Naive thymus-derived CD8-positive, alpha-beta T cell (primary cell): ENCODE measurements around the gene RPS15. TPM values are rescaled to one million over a fixed set of nuclear protein-coding genes. Genes with fewer than 3 reads are reported as not detected.
A peak's percentile ranks its signal among the peaks of the same experiment; 100 is the strongest.

ENCODE experiments used
- ATAC-seq, 2 donors: fragments of 150-1000 bp; cut with Tn5 transposase in 1 of 2; sonication (Bioruptor Pico), chemical (Tn5 transposase) in 1 of 2; 1 replicate in 1 of 2; 2 replicates in 1 of 2; pipeline ENCODE4 v1.10.0; 2021; ENCODE audit warnings: mild to moderate bottlenecking in 2 of 2, moderate library complexity in 2 of 2
- POLR2A ChIA-PET: fragments of 350-600 bp; sonication (Branson Sonifier 250); formaldehyde crosslinking; loops from one replicate; lab custom pipeline; 2021; ENCODE audit warnings: antibody characterized with exemption; lab: Charles Lee
- DNase-seq, 10 donors: peaks; one replicate each; pipeline versions ENCODE4 v3.0.0 to v3.0.0-alpha.2; 2020 to 2022
- H3K27ac Mint-ChIP-seq, 10 donors: one replicate each; pipeline ENCODE4 v1.8.0; 2020 to 2022; ENCODE audit warnings: mild to moderate bottlenecking in 10 of 10, mixed read lengths in 10 of 10, moderate library complexity in 4 of 10, inconsistent platforms in 1 of 10
- H3K27me3 Mint-ChIP-seq, 5 donors: one replicate each; pipeline ENCODE4 v1.8.0; 2021 to 2022; ENCODE audit warnings: mixed read lengths in 5 of 5
- H3K36me3 Mint-ChIP-seq, 3 donors: one replicate each; pipeline ENCODE4 v1.8.0; 2020 to 2022; ENCODE audit warnings: mixed read lengths in 3 of 3, mild to moderate bottlenecking in 2 of 3, inconsistent platforms in 1 of 3
- H3K4me1 Mint-ChIP-seq, 4 donors: one replicate each; pipeline ENCODE4 v1.8.0; 2021 to 2022; ENCODE audit warnings: mixed read lengths in 4 of 4
- H3K4me3 Mint-ChIP-seq, 10 donors: one replicate each; pipeline ENCODE4 v1.8.0; 2020 to 2022; ENCODE audit warnings: mild to moderate bottlenecking in 10 of 10, mixed read lengths in 10 of 10, moderate library complexity in 6 of 10, inconsistent platforms in 1 of 10
- H3K9me3 Mint-ChIP-seq, 9 donors: one replicate each; pipeline ENCODE4 v1.8.0; 2020 to 2022; ENCODE audit warnings: mixed read lengths in 9 of 9, mild to moderate bottlenecking in 3 of 9, inconsistent platforms in 1 of 9, moderate library complexity in 1 of 9
- polyA plus RNA-seq, 3 donors: library from polyadenylated mRNA; unstranded; fragments of 300-500 nt; fragmentation: Illumina TruSeq; gene quantifications; one replicate each; pipeline ENCODE4 v1.2.3, GENCODE V29; 2021
- total RNA-seq, 8 experiments: library from RNA in 2 of 8; stranded (reverse) in 2 of 8; gene quantifications; one replicate each; pipeline ENCODE4 v1.2.3 and lab custom pipeline; 2021 to 2026

RPS15 gene
- total and polyA plus RNA-seq, 5 experiments from 2014 or later, result 1,886 to 4,304 (median 3,438) TPM

DNA sequence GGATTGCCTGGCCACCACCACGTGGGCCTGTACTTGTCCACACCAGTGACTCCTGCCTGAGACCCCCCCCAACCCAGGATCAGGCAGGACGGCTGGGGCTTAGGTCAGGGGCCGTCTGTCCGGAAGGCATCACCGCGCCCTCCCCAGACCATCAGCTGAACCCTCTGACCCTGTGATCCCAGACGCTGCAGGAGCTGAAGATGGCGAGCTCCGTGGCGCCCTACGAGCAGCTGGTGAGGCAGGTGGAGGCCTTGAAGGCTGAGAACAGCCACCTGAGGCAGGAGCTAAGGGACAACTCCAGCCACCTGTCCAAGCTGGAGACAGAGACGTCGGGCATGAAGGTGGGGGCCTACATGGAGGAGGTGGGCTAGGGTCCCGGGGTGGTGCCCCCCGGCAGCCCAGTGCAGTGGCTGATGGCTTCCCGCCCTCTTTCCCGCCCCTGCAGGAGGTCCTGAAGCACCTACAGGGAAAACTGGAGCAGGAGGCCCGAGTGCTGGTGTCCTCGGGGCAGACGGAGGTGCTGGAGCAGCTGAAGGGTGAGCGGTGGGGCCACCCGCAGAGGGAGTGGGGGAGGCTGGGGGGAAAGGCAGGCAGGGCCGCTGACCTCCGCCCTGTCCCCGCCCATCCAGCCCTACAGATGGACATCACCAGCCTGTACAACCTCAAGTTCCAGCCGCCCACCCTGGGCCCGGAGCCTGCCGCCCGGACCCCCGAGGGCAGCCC lies 14.8 kb downstream of the RPS15 start:
- ATAC-seq (no peak), DNase-seq (no peak)
- POLR2A ChIA-PET, result interaction anchor here (0.6 to 1.5 kb wide), 6 partner anchors 9 to 81 kb away, joined by 3 to 5 read pairs (median 4); partner anchors contain the start of gene RPS15
- H3K27me3 Mint-ChIP-seq, result peaks cover 22 to 71% (median 39%) of the 10 kb centered on the region in 5 donors
- peaks cover 10 to 32% (median 27%) of the 10 kb centered on the region in 4 donors for H3K4me1 Mint-ChIP-seq
- H3K27ac Mint-ChIP-seq, result no peak overlapping the region
- peaks cover 0 to 3% (median 0%) of the 10 kb centered on the region in 9 donors for H3K9me3 Mint-ChIP-seq
- H3K36me3 Mint-ChIP-seq, result peaks cover 0 to 14% (median 0%) of the 10 kb centered on the region in 3 donors
- H3K4me3 Mint-ChIP-seq, result no peak overlapping the region

DNA sequence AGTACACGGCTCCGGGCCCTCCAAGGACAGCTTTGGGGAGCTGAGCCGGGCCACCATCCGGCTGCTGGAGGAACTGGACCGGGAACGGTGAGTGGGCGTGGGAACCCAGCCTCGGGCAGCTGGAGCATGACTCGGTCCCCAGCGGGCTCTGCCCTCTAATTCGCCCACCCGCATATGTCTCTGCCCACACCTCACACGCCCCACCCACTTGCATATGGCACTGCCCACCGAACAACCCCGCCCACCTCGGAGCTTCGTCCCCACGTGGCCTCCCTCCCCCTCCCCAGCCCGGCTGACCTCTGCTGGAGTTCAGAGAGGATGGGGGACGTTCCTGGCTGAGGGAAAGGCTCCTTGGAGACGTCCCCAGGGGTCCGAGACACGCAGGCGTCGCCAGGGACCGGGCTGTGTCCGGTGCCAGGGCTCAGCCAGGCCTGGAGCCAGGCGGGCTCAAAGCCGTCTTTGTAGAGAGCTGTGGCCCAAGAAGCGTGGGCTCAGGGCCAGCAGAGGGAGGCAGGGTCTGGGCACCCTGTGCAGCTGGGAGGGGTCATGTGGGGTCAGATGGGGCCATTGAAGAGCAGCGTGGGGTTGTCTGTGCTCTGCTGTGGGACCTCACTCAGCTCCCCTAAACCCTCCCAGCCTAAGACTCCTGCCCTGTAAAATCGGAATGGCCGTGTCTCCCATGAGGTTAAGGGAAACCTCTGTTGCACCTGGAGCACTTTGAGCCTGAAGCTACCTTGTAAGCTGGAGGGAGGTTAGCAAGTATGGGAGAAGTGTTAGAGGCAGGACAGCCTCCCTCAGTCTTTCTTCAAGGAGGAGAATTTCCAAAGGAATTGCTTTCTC lies 15.5 kb downstream of the RPS15 start:
- H3K36me3 Mint-ChIP-seq, result peaks cover 0 to 14% (median 0%) of the 10 kb centered on the region in 3 donors
- ATAC-seq (no peak), DNase-seq (no peak)
- POLR2A ChIA-PET, result interaction anchor here (0.6 to 1.7 kb wide), 8 partner anchors 9 to 708 kb away, joined by 3 to 10 read pairs (median 4); partner anchors contain the start of genes PCSK4, REEP6 and RPS15
- H3K4me1 Mint-ChIP-seq, result peaks cover 10 to 30% (median 25%) of the 10 kb centered on the region in 4 donors
- H3K9me3 Mint-ChIP-seq, result peaks cover 0 to 3% (median 0%) of the 10 kb centered on the region in 9 donors
- peaks cover 18 to 67% (median 35%) of the 10 kb centered on the region in 5 donors for H3K27me3 Mint-ChIP-seq
- peak overlapping the region in 3 of 10 donors; percentile 26 to 45 (median 30) for H3K4me3 Mint-ChIP-seq
- no peak overlapping the region for H3K27ac Mint-ChIP-seq

DNA sequence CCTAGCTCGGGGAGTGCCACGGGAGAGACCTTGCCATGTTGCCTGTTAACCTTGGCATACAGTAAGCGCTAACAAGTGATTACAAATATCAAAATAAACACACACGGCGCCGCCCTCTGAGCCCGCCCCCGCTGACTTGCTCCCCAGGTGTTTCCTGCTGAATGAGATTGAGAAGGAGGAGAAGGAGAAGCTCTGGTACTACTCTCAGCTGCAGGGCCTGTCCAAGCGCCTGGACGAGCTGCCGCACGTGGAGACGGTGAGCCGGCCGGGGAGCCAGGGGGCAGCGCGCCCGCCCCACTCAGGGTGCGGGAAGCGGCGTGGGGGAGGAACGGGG lies 16.8 kb downstream of the RPS15 start:
- ATAC-seq, result peak in 1 of 2 donors; percentile 11
- H3K9me3 Mint-ChIP-seq, result peaks cover 0 to 3% (median 0%) of the 10 kb centered on the region in 9 donors
- H3K4me3 Mint-ChIP-seq, result peak overlapping the region in 6 of 10 donors; percentile 31 to 63 (median 53)
- H3K4me1 Mint-ChIP-seq, result peaks cover 7 to 26% (median 22%) of the 10 kb centered on the region in 4 donors
- peaks cover 13 to 57% (median 29%) of the 10 kb centered on the region in 5 donors for H3K27me3 Mint-ChIP-seq
- no peak overlapping the region for H3K27ac Mint-ChIP-seq
- POLR2A ChIA-PET, result interaction anchor here (1.3 to 1.8 kb wide), 4 partner anchors 10 to 186 kb away, joined by 4 to 11 read pairs (median 8); partner anchors contain the start of genes CIRBP, PCSK4 and REEP6
- no peak for DNase-seq
- H3K36me3 Mint-ChIP-seq, result peaks cover 0 to 14% (median 0%) of the 10 kb centered on the region in 3 donors

DNA sequence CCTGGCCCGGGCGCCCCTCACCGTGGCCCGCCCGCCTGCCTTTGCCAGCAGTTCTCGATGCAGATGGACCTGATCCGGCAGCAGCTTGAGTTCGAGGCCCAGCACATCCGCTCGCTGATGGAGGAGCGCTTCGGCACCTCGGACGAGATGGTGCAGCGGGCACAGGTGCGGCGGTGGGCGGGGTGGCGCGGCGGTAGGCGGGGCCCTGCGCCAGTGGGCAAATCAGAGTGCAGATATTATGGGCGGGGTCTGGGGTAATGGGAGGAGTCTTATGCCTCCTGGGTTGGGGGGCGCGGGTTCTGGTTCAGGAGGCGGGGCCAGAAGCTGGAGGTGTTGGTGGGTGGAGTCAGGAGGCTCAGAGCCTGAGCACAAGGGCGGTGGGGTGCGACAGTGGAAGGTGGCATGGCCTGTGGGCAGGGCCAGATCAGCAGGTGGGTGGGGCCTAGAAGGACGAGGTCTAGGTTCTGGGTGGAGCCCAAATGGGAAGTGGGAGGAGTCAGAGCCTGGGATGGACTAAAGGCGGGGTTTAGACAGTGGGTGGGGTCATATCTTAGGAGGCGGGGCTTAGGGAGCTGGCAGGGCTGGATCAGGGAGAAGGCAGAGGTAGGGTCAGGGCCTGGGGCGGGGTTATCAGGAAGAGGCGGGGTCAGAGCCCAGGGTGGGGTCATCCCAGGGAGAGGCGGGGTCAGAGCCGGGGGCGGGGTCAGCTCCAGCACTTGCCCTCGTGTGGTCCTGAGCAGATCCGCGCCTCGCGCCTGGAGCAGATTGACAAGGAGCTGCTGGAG lies 17.3 kb downstream of the RPS15 start:
- H3K9me3 Mint-ChIP-seq, result peaks cover 0 to 3% (median 0%) of the 10 kb centered on the region in 9 donors
- DNase-seq (peak in 8 of 10 donors; percentile 47 to 60 (median 52)), ATAC-seq (peak; percentile 70 to 76)
- H3K27ac Mint-ChIP-seq, result peak overlapping the region in 2 of 10 donors; percentile 25 to 52
- POLR2A ChIA-PET, result interaction anchor here (0.6 to 1.8 kb wide), 5 partner anchors 10 to 490 kb away, joined by 4 to 11 read pairs (median 5); partner anchors contain the start of genes CIRBP, PCSK4 and REEP6
- H3K36me3 Mint-ChIP-seq, result peaks cover 0 to 14% (median 0%) of the 10 kb centered on the region in 3 donors
- peaks cover 7 to 24% (median 19%) of the 10 kb centered on the region in 4 donors for H3K4me1 Mint-ChIP-seq
- H3K4me3 Mint-ChIP-seq, result peak overlapping the region in 9 of 10 donors; percentile 28 to 79 (median 36)
- peaks cover 13 to 54% (median 26%) of the 10 kb centered on the region in 5 donors for H3K27me3 Mint-ChIP-seq

DNA sequence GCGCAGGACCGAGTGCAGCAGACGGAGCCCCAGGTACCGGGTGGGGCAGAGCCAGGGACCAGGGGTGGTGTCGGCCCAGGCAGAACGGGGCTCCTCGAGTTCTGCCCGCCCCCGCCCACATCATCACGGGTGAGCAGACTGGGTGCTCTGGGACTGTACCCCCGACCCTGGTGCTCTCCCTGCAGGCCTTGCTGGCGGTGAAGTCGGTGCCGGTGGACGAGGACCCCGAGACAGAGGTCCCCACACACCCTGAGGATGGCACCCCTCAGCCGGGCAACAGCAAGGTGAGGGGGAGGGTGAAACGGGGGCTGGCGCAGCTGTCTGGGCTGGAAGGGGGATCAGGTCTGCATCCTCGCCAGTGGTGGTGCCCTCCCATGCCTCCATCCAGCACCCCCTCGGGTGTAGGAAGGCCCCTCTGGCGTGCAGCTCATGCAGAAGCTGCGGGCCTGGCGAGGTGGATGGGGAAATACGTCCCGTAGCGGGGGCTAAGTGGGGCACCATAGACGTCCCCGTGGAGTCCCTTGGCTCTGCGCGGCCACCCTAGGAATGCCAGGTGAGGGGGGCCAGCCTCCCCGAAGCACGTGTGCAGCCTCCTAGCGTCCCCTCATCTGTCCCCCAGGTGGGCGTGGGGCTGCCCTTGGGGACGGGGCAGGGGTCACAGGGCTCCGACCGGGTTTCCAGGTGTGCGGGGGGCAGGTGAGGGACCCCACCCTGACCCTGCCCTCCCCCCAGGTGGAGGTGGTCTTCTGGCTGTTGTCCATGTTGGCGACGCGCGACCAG lies 18.1 kb downstream of the RPS15 start:
- peak in 1 of 10 donors; percentile 7 for DNase-seq
- H3K27ac Mint-ChIP-seq, result no peak overlapping the region
- POLR2A ChIA-PET, result interaction anchor here (0.6 to 1.8 kb wide), 4 partner anchors 11 to 489 kb away, joined by 4 to 11 read pairs (median 5); partner anchors contain the start of gene CIRBP
- ATAC-seq, result no peak
- H3K4me1 Mint-ChIP-seq, result peaks cover 4 to 18% (median 14%) of the 10 kb centered on the region in 4 donors
- peak overlapping the region in 1 of 10 donors; percentile 63 for H3K4me3 Mint-ChIP-seq
- H3K36me3 Mint-ChIP-seq, result peaks cover 0 to 11% (median 4%) of the 10 kb centered on the region in 3 donors
- H3K9me3 Mint-ChIP-seq, result peaks cover 0 to 3% (median 0%) of the 10 kb centered on the region in 9 donors
- peaks cover 7 to 46% (median 19%) of the 10 kb centered on the region in 5 donors for H3K27me3 Mint-ChIP-seq

DNA sequence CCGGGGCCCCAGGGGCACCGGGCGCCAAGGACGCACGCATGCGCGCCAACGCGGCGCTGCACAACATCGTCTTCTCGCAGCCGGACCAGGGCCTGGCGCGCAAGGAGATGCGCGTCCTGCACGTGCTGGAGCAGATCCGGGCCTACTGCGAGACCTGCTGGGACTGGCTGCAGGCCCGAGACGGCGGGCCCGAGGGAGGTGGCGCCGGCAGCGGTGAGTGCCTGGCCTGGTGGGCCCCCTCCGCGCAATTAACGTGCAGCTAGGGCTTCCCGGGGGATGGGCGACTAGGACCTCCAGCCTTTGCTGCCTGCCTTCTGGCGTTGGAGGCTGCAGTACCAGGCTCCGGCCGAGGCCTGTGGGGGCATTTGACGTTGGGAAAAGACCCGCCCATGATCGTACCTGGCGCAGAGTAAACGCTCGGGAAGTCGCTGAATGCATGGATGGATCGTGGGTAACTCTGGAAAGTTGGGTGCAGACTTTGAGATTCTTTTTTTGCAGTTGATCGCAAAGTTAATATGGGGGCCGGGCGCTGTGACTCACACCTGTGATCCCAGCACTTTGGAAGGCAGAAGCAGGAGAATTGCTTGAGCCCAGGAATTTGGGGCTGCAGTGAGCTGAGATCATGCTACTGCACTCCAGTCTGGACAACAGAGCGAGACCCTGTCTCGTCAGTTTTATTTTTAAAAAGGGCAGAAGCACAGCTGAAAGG lies 19.0 kb downstream of the RPS15 start:
- peaks cover 7 to 38% (median 19%) of the 10 kb centered on the region in 5 donors for H3K27me3 Mint-ChIP-seq
- H3K27ac Mint-ChIP-seq, result peak overlapping the region in 1 of 10 donors; percentile 3
- ATAC-seq, result no peak
- H3K4me3 Mint-ChIP-seq, result no peak overlapping the region
- POLR2A ChIA-PET, result interaction anchor here (1.8 to 2.4 kb wide), 2 partner anchors 11 to 182 kb away, joined by 5 to 9 read pairs; partner anchors contain the start of gene FAM174C
- peaks cover 0 to 11% (median 4%) of the 10 kb centered on the region in 3 donors for H3K36me3 Mint-ChIP-seq
- peaks cover 0 to 3% (median 0%) of the 10 kb centered on the region in 9 donors for H3K9me3 Mint-ChIP-seq
- H3K4me1 Mint-ChIP-seq, result peaks cover 4 to 18% (median 14%) of the 10 kb centered on the region in 4 donors
- DNase-seq, result no peak

DNA sequence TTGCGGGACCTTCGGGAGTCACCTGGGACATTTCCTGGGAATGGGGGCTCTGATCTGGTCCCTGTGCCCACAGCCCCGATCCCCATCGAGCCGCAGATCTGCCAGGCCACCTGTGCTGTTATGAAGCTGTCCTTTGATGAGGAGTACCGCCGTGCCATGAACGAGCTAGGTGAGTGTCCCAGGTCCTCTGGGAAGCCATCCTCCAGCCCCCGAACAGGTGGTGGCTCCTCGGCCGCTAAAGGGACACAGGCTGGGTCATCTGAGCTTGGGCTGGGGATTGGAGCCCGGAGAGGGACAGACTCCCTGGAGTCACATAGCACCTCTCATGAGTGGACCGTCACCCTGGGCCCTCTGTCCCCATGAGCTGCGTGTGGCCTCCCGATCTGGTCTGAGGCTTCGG lies 19.7 kb downstream of the RPS15 start:
- POLR2A ChIA-PET, result interaction anchor here (1.8 to 2.4 kb wide), 2 partner anchors 10 to 183 kb away, joined by 5 to 9 read pairs; partner anchors contain the start of gene FAM174C

DNA sequence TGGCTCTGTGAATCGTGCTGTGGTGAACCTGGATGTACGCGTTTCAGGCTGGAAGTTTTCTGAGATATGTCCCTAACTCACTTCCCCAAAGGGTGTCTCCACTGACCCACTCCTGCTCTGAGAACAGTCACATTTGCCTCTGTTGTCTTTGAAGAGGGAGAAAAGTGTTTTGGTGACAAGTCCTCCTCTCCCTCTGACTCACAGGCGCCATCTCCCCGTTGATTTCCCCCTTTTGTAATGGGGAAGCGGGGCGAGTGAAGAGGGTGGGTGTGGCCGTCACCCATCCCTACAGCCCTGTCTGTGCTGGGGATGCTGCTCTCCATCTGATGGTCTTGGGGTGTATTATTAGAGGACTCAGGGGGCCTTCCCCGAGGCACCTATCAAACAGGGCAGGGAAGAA lies 21.3 kb downstream of the RPS15 start:
- H3K27ac Mint-ChIP-seq, result peak overlapping the region in 1 of 10 donors; percentile 19
- no peak for DNase-seq

More for the DNA sequence above, 19.7 kb downstream of the RPS15 start:
- peaks cover 0 to 11% (median 4%) of the 10 kb centered on the region in 3 donors for H3K36me3 Mint-ChIP-seq
- H3K27ac Mint-ChIP-seq, result no peak overlapping the region
- H3K4me1 Mint-ChIP-seq, result peaks cover 4 to 18% (median 14%) of the 10 kb centered on the region in 4 donors
- DNase-seq, result no peak
- no peak overlapping the region for H3K4me3 Mint-ChIP-seq
- H3K9me3 Mint-ChIP-seq, result peaks cover 0 to 3% (median 0%) of the 10 kb centered on the region in 9 donors
- H3K27me3 Mint-ChIP-seq, result peaks cover 7 to 33% (median 19%) of the 10 kb centered on the region in 5 donors
- ATAC-seq, result no peak

DNA sequence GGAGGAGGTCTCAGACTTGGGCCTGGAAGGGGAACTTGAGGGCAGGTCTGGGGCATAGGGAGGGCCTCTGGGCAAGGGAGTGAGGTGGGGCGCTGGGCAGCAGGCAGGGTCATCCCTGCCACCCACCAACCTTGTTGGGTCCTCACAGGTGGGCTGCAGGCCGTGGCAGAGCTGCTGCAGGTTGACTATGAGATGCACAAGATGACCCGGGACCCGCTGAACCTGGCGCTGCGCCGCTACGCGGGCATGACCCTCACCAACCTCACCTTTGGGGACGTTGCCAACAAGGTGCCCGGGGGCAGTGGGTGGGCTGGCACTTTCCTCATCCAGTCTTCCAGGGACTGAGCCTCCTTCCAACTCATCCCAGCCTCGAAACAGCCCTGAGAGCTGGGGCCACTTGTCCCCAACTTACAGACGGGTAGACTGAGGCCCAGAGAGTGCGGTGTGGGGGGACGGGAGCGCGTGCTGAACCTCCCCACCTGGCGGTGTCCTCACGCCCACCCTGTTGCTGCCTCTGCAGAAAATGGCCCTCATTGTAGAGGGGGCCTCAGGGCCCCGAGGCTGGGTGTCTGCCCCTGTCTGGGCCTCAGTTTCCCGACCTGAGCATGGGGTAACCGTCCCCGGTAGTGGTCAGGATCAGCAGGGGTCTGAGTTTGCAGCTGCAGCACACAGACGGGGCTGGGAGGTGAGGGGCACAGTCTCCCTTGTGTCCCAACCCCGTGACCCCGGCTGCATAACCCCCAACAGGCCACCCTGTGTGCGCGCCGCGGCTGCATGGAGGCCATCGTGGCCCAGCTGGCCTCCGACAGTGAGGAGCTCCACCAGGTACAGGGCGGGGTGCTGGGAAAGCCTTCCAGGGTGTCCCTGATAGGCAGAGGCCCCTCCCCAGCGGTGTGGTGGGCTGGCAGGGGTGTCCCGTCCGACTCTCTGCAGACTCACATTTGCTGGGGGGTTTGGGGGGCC lies 22.1 kb downstream of the RPS15 start:
- POLR2A ChIA-PET, result no interaction called here
- H3K36me3 Mint-ChIP-seq, result peaks cover 0 to 13% (median 4%) of the 10 kb centered on the region in 3 donors
- no peak overlapping the region for H3K4me3 Mint-ChIP-seq
- H3K4me1 Mint-ChIP-seq, result peaks cover 4 to 7% (median 7%) of the 10 kb centered on the region in 4 donors
- H3K27me3 Mint-ChIP-seq, result peaks cover 3 to 18% (median 9%) of the 10 kb centered on the region in 5 donors
- ATAC-seq (no peak), DNase-seq (no peak)
- H3K27ac Mint-ChIP-seq, result no peak overlapping the region
- H3K9me3 Mint-ChIP-seq, result peaks cover 0 to 3% (median 0%) of the 10 kb centered on the region in 9 donors

More for the DNA sequence above, 21.3 kb downstream of the RPS15 start:
- peaks cover 0 to 13% (median 4%) of the 10 kb centered on the region in 3 donors for H3K36me3 Mint-ChIP-seq
- POLR2A ChIA-PET, result interaction anchor here (2.4 kb wide), 1 partner anchor 9 kb away, joined by 9 read pairs; no protein-coding TSS in a partner anchor
- peaks cover 0 to 3% (median 0%) of the 10 kb centered on the region in 9 donors for H3K9me3 Mint-ChIP-seq
- H3K4me3 Mint-ChIP-seq, result no peak overlapping the region
- H3K27me3 Mint-ChIP-seq, result peaks cover 4 to 21% (median 18%) of the 10 kb centered on the region in 5 donors
- H3K4me1 Mint-ChIP-seq, result peaks cover 4 to 13% (median 12%) of the 10 kb centered on the region in 4 donors
- ATAC-seq, result no peak
